ENCODE measurements around the gene CACNA1A.
"Not testable (repeated sequence)": the region's sequence is repeated elsewhere in the genome, so short reads cannot be mapped to it uniquely, and the experiment has no call there.

The CACNA1A gene

GRCh38 chr19:13427273-13428051 lies 78.8 kb downstream of the CACNA1A start:
- TF ChIP-seq CTCF (IDR thresholded peaks at IDR 0.05; ENCODE audit: insufficient read depth, low read length) (no peak), REST (IDR thresholded peaks at IDR 0.05; ENCODE audit: insufficient replicate concordance, low read depth) (no peak), GABPA (IDR thresholded peaks at IDR 0.05; ENCODE audit: low read depth) (no peak), SPI1 (IDR thresholded peaks at IDR 0.05; ENCODE audit: borderline replicate concordance, low read depth) (no peak), POLR2AphosphoS5 (IDR thresholded peaks at IDR 0.05; ENCODE audit: low read depth) (no peak)
- Histone ChIP-seq H3K4me3 (replicated peaks; ENCODE audit: insufficient read depth, low read length) (no peak overlapping the region), H3K27ac (replicated peaks) (no peak overlapping the region), H3K27me3 (ENCODE audit: insufficient read depth, poor library complexity, severe bottlenecking) (no peaks in the 10 kb centered on the region)
- no peak for DNase-seq (ENCODE audit: low read depth in 1 of 2, low spot score in 1 of 2)

- DNase-seq (ENCODE audit: low read depth in 1 of 2, low spot score in 1 of 2); H3K27ac ChIP-seq (replicated peaks); H3K27me3 ChIP-seq (ENCODE audit: insufficient read depth, poor library complexity, severe bottlenecking); H3K4me3 ChIP-seq (replicated peaks; ENCODE audit: insufficient read depth, low read length): not testable (repeated sequence)
Measured at GRCh38 chr19:13425875-13426274, 80.4 kb downstream of the CACNA1A start.

- Histone ChIP-seq H3K27ac (replicated peaks) (no peak overlapping the region), H3K4me3 (replicated peaks; ENCODE audit: insufficient read depth, low read length) (no peak overlapping the region), H3K27me3 (ENCODE audit: insufficient read depth, poor library complexity, severe bottlenecking) (no peaks in the 10 kb centered on the region)
- no peak for DNase-seq (ENCODE audit: low read depth in 1 of 2, low spot score in 1 of 2)
- TF ChIP-seq POLR2AphosphoS5 (IDR thresholded peaks at IDR 0.05; ENCODE audit: low read depth) (no peak), SPI1 (IDR thresholded peaks at IDR 0.05; ENCODE audit: borderline replicate concordance, low read depth) (no peak), REST (IDR thresholded peaks at IDR 0.05; ENCODE audit: insufficient replicate concordance, low read depth) (no peak), GABPA (IDR thresholded peaks at IDR 0.05; ENCODE audit: low read depth) (no peak), CTCF (IDR thresholded peaks at IDR 0.05; ENCODE audit: insufficient read depth, low read length) (no peak)
Measured at GRCh38 chr19:13425151-13425550, 81.1 kb downstream of the CACNA1A start.

- DNase-seq (ENCODE audit: low read depth in 1 of 2, low spot score in 1 of 2) = no peak
- Histone ChIP-seq H3K27me3 (ENCODE audit: insufficient read depth, poor library complexity, severe bottlenecking) (no peaks in the 10 kb centered on the region), H3K27ac (replicated peaks) (no peak overlapping the region), H3K4me3 (replicated peaks; ENCODE audit: insufficient read depth, low read length) (no peak overlapping the region)
- no peak for TF ChIP-seq GABPA (IDR thresholded peaks at IDR 0.05; ENCODE audit: low read depth)
- TF ChIP-seq POLR2AphosphoS5 (IDR thresholded peaks at IDR 0.05; ENCODE audit: low read depth) = no peak
- no peak for TF ChIP-seq REST (IDR thresholded peaks at IDR 0.05; ENCODE audit: insufficient replicate concordance, low read depth)
- no peak for TF ChIP-seq SPI1 (IDR thresholded peaks at IDR 0.05; ENCODE audit: borderline replicate concordance, low read depth)
- no peak for TF ChIP-seq CTCF (IDR thresholded peaks at IDR 0.05; ENCODE audit: insufficient read depth, low read length)
Measured at GRCh38 chr19:13420780-13421179, 85.5 kb downstream of the CACNA1A start.
